ENCODE data around the gene MMD. TPM values are rescaled to one million over a fixed set of nuclear protein-coding genes. Genes with fewer than 3 reads are reported as not detected.

The MMD gene
- total and polyA plus RNA-seq, 2 of the 13 experiments (the other 11 are each of a cell fraction or from before 2014, with no cell fraction given), result 121 to 225 TPM

DNA sequence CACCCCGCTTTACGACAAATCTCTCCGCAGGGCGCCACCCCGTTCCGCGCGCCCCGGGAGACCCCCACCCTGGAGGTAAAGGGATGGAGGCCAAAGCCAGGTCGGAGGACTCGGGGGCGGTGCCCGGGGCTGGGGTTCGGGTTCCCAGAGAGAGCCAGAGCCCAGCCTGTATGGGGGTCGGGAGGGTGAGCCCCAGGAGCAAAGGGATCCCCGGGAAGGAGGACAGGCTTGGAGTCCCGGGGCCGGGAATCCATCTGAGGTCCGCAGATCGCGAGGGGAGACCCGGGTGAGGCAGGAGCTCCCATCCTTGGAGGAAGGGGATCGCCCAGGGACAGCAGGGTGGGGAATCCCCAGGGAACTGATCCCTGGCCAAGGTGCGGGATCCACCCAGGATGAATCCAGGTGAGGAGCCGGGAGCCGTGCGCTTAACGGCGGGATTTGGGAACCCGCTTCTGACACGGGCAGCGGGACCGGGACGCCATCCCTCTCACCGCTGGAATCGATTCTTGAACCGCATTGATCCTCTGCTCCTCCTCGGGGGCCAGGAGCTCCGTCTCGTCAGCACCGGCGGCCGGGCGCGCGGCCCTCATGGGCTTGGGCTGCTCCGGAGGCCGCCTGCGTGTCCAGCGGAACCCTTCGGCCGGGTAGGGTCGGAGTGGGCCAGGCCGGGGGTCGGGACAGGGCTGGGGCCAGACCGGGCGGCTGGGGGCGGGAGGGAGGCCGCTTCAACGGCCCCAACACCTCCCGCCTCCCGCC lies at the start of gene MMD (continued):
- TF ChIP-seq AGO2 (optimal IDR thresholded peaks at IDR 0.05; ENCODE audit: low read depth, low read length) (peak; percentile 100), HES4 (CRISPR knock-in tag; IDR thresholded peaks at IDR 0.05; ENCODE audit: borderline replicate concordance) (no peak), TOPORS (CRISPR knock-in tag; IDR thresholded peaks at IDR 0.05) (no peak), LCORL (IDR thresholded peaks at IDR 0.05) (no peak), LCORL (CRISPR knock-in tag; IDR thresholded peaks at IDR 0.05) (peak; percentile 70), GZF1 (CRISPR knock-in tag; IDR thresholded peaks at IDR 0.05) (no peak), PPARG (CRISPR knock-in tag; conservative IDR thresholded peaks at IDR 0.05) (0 out of 2 replicates have a peak, but pooled peaks have one; percentile 17), MAFG (CRISPR knock-in tag; IDR thresholded peaks at IDR 0.05) (no peak), NRL (CRISPR knock-in tag; IDR thresholded peaks at IDR 0.05; ENCODE audit: borderline replicate concordance) (peak; percentile 95; the same call in 1 of the 2 replicates), ZNF577 (CRISPR knock-in tag; IDR thresholded peaks at IDR 0.05; ENCODE audit: borderline replicate concordance, low read depth) (0 out of 2 replicates have a peak, but pooled peaks have one; percentile 19), CENPX (CRISPR knock-in tag; IDR thresholded peaks at IDR 0.05) (no peak)
- TF ChIP-seq, protein P1, sequence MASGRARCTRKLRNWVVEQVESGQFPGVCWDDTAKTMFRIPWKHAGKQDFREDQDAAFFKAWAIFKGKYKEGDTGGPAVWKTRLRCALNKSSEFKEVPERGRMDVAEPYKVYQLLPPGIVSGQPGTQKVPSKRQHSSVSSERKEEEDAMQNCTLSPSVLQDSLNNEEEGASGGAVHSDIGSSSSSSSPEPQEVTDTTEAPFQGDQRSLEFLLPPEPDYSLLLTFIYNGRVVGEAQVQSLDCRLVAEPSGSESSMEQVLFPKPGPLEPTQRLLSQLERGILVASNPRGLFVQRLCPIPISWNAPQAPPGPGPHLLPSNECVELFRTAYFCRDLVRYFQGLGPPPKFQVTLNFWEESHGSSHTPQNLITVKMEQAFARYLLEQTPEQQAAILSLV (CRISPR knock-in tag; IDR thresholded peaks at IDR 0.05; ENCODE audit: borderline replicate concordance), result peak; percentile 92; the same call in 1 of the 2 replicates
- TF ChIP-seq, protein P2, sequence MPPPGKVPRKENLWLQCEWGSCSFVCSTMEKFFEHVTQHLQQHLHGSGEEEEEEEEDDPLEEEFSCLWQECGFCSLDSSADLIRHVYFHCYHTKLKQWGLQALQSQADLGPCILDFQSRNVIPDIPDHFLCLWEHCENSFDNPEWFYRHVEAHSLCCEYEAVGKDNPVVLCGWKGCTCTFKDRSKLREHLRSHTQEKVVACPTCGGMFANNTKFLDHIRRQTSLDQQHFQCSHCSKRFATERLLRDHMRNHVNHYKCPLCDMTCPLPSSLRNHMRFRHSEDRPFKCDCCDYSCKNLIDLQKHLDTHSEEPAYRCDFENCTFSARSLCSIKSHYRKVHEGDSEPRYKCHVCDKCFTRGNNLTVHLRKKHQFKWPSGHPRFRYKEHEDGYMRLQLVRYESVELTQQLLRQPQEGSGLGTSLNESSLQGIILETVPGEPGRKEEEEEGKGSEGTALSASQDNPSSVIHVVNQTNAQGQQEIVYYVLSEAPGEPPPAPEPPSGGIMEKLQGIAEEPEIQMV (CRISPR knock-in tag; IDR thresholded peaks at IDR 0.05; ENCODE audit: low read depth), result 0 out of 2 replicates have a peak, but pooled peaks have one; percentile 20
- TF ChIP-seq, protein P3, sequence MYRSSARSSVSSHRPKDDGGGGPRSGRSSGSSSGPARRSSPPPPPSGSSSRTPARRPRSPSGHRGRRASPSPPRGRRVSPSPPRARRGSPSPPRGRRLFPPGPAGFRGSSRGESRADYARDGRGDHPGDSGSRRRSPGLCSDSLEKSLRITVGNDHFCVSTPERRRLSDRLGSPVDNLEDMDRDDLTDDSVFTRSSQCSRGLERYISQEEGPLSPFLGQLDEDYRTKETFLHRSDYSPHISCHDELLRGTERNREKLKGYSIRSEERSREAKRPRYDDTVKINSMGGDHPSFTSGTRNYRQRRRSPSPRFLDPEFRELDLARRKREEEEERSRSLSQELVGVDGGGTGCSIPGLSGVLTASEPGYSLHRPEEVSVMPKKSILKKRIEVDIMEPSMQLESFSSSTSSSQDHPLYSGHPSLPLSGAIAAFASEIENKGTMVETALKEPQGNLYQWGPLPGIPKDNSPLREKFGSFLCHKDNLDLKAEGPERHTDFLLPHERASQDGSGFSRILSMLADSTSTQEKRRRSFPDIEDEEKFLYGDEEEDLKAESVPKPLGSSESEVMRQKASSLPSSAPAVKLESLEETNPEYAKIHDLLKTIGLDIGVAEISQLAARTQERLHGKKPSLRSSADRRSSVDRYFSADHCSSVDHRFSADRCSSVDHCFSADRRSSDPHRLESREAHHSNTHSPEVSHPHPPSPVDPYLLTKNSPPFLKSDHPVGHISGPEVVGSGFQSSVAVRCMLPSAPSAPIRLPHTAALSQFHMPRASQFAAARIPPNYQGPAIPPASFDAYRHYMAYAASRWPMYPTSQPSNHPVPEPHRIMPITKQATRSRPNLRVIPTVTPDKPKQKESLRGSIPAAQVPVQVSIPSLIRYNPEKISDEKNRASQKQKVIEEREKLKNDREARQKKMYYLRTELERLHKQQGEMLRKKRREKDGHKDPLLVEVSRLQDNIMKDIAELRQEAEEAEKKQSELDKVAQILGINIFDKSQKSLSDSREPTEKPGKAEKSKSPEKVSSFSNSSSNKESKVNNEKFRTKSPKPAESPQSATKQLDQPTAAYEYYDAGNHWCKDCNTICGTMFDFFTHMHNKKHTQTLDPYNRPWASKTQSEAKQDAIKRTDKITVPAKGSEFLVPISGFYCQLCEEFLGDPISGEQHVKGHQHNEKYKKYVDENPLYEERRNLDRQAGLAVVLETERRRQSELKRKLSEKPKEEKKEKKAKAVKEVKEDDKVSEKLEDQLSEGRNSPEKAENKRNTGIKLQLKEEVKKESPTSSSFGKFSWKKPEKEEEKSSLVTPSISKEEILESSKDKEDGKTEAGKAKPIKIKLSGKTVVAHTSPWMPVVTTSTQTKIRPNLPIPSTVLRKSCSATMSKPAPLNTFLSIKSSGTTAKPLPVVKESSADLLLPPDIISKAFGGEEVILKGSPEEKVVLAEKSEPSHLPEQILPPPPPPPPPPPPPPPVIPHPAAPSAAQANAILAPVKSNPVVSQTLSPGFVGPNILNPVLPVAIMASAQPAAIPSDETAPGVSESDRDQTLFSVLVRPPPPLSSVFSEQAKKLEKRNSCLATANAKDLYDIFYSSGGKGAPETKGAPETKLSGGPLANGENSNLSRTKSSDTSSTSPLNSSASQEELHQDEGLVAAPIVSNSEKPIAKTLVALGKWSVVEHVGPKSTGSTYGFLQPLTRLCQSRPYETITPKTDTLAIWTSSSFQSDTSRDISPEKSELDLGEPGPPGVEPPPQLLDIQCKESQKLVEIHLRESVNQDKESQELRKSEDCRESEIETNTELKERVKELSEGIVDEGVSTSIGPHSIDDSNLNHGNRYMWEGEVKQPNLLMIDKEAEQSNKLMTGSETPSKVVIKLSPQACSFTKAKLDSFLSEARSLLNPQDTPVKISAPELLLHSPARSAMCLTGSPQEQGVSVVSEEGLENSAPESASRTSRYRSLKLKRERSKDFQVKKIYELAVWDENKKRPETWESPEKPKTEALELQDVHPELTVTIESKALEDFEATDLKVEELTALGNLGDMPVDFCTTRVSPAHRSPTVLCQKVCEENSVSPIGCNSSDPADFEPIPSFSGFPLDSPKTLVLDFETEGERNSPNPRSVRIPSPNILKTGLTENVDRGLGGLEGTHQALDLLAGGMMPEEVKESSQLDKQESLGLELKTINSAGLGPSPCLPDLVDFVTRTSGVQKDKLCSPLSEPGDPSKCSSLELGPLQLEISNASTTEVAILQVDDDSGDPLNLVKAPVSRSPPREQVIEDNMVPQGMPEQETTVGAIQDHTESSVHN (CRISPR knock-in tag; IDR thresholded peaks at IDR 0.05), result peak; percentile 54; the same call in 1 of the 2 replicates
- TF ChIP-seq, protein P4, sequence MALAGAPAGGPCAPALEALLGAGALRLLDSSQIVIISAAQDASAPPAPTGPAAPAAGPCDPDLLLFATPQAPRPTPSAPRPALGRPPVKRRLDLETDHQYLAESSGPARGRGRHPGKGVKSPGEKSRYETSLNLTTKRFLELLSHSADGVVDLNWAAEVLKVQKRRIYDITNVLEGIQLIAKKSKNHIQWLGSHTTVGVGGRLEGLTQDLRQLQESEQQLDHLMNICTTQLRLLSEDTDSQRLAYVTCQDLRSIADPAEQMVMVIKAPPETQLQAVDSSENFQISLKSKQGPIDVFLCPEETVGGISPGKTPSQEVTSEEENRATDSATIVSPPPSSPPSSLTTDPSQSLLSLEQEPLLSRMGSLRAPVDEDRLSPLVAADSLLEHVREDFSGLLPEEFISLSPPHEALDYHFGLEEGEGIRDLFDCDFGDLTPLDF (CRISPR knock-in tag; IDR thresholded peaks at IDR 0.05), result no peak
- TF ChIP-seq, protein P5, sequence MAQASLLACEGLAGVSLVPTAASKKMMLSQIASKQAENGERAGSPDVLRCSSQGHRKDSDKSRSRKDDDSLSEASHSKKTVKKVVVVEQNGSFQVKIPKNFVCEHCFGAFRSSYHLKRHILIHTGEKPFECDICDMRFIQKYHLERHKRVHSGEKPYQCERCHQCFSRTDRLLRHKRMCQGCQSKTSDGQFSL (CRISPR knock-in tag; IDR thresholded peaks at IDR 0.05), result no peak
